ENCODE measurements around the gene GOLGA6A.
A peak's percentile ranks its signal among the peaks of the same experiment; 100 is the strongest.
"Not testable (repeated sequence)": the region's sequence is repeated elsewhere in the genome, so short reads cannot be mapped to it uniquely, and the experiment has no call there.

The GOLGA6A gene

GRCh38 chr15:74052271-74053260 is 29.8 kb downstream of the GOLGA6A start:
- not testable (repeated sequence) for DNase-seq

GRCh38 chr15:74050556-74051234 is 31.7 kb downstream of the GOLGA6A start:
- DNase-seq, result no peak

- DNase-seq, result peak; percentile 23
These were observed 32.2 kb downstream of the GOLGA6A start for GRCh38 chr15:74050127-74050526.

GRCh38 chr15:74046275-74046674 is 36.1 kb downstream of the GOLGA6A start:
- DNase-seq, result no peak

- DNase-seq, result no peak
These were observed 36.6 kb downstream of the GOLGA6A start for GRCh38 chr15:74045636-74046274.

GRCh38 chr15:74045184-74045583 is 37.2 kb downstream of the GOLGA6A start:
- no peak for DNase-seq

GRCh38 chr15:74044267-74045110 is 37.9 kb downstream of the GOLGA6A start:
- DNase-seq, result no peak

- DNase-seq, result no peak
These were observed 38.7 kb downstream of the GOLGA6A start for GRCh38 chr15:74043425-74044266.

- DNase-seq, result no peak
These were observed 39.5 kb downstream of the GOLGA6A start for GRCh38 chr15:74042603-74043424.

- peak; percentile 51 for DNase-seq
These were observed 40.4 kb downstream of the GOLGA6A start for GRCh38 chr15:74041777-74042435.

- DNase-seq, result no peak
These were observed 41.0 kb downstream of the GOLGA6A start for GRCh38 chr15:74041311-74041756.

- no peak for DNase-seq
These were observed 42.1 kb downstream of the GOLGA6A start for GRCh38 chr15:74040109-74040850.

- DNase-seq, result no peak
These were observed 42.7 kb downstream of the GOLGA6A start for GRCh38 chr15:74039656-74040010.

- no peak for DNase-seq
These were observed 43.4 kb downstream of the GOLGA6A start for GRCh38 chr15:74038707-74039655.

- no peak for DNase-seq
These were observed 44.9 kb downstream of the GOLGA6A start for GRCh38 chr15:74037171-74038117.

- DNase-seq, result peak; percentile 82
These were observed 45.8 kb downstream of the GOLGA6A start for GRCh38 chr15:74036271-74037170.
